Astrocyte (in vitro differentiated cells and primary cell): ENCODE data around the gene FAM222A. TPM values are rescaled to one million over a fixed set of nuclear protein-coding genes. Genes with fewer than 3 reads are reported as not detected.

Experiments
- DNase-seq: peaks from one replicate; pipeline ENCODE4 v3.0.0-alpha.2; 2010; ENCODE audit warnings: low read depth
- FAIRE-seq: peaks from 2 replicates; lab custom pipeline; 2011; peaks lifted over from hg19 to GRCh38; lab: Jason Lieb, UNC
- H2AFZ ChIP-seq: 2 replicates; pipeline ENCODE4 v1.6.0; 2012; ENCODE audit warnings: low read depth, low read length, inconsistent platforms
- H3K27ac ChIP-seq: 2 replicates; pipeline ENCODE4 v1.5.1; 2011; ENCODE audit warnings: low read depth, low read length, inconsistent platforms
- H3K27me3 ChIP-seq: 2 replicates; pipeline ENCODE4 v1.6.0; 2011; ENCODE audit warnings: low read length, inconsistent platforms; ENCODE audit not compliant: insufficient read depth
- H3K36me3 ChIP-seq: 2 replicates; pipeline ENCODE4 v1.5.1; 2011; ENCODE audit warnings: low read length, inconsistent platforms; ENCODE audit not compliant: insufficient read depth
- H3K4me1 ChIP-seq: 2 replicates; pipeline ENCODE4 v1.5.1; 2011; ENCODE audit warnings: low read length, inconsistent platforms; ENCODE audit not compliant: insufficient read depth
- H3K4me2 ChIP-seq: 2 replicates; pipeline ENCODE4 v1.6.0; 2012; ENCODE audit warnings: low read length, inconsistent platforms
- H3K4me3 ChIP-seq: 2 replicates; pipeline ENCODE4 v1.5.1; 2011; ENCODE audit warnings: low read depth, mild to moderate bottlenecking, low read length, inconsistent platforms; ENCODE audit not compliant: insufficient read depth
- H3K79me2 ChIP-seq: 2 replicates; pipeline ENCODE4 v1.6.0; 2012; ENCODE audit warnings: mild to moderate bottlenecking, low read length, inconsistent platforms; ENCODE audit not compliant: insufficient read depth
- H3K9ac ChIP-seq: 2 replicates; pipeline ENCODE4 v1.6.0; 2012; ENCODE audit warnings: mild to moderate bottlenecking, low read length, inconsistent platforms
- H3K9me3 ChIP-seq: 2 replicates; pipeline ENCODE4 v1.5.1; 2012; ENCODE audit warnings: low read depth, mild to moderate bottlenecking, low read length, inconsistent platforms; ENCODE audit not compliant: insufficient read depth
- H4K20me1 ChIP-seq: 2 replicates; pipeline ENCODE4 v1.6.0; 2012; ENCODE audit warnings: low read length, inconsistent platforms; ENCODE audit not compliant: insufficient read depth
- H3K27ac Mint-ChIP-seq: one replicate; pipeline ENCODE4 v1.8.0; 2021; ENCODE audit warnings: mild to moderate bottlenecking, mixed read lengths; ENCODE audit not compliant: unreplicated experiment
- H3K27me3 Mint-ChIP-seq: one replicate; pipeline ENCODE4 v1.8.0; 2021; ENCODE audit warnings: low read depth, mixed read lengths; ENCODE audit not compliant: unreplicated experiment
- H3K36me3 Mint-ChIP-seq: one replicate; pipeline ENCODE4 v1.8.0; 2021; ENCODE audit warnings: low read depth, mixed read lengths; ENCODE audit not compliant: unreplicated experiment
- H3K4me1 Mint-ChIP-seq: one replicate; pipeline ENCODE4 v1.8.0; 2021; ENCODE audit warnings: low read depth, mixed read lengths; ENCODE audit not compliant: unreplicated experiment
- H3K4me3 Mint-ChIP-seq: one replicate; pipeline ENCODE4 v1.8.0; 2021; ENCODE audit warnings: mild to moderate bottlenecking, moderate library complexity, mixed read lengths; ENCODE audit not compliant: unreplicated experiment
- H3K9me3 Mint-ChIP-seq: one replicate; pipeline ENCODE4 v1.8.0; 2021; ENCODE audit warnings: mild to moderate bottlenecking, mixed read lengths; ENCODE audit not compliant: unreplicated experiment
- EZH2 ChIP-seq: IDR thresholded peaks from 2 replicates; pipeline ENCODE4 v1.6.1; 2012; ENCODE audit warnings: mild to moderate bottlenecking, low read length, inconsistent platforms; ENCODE audit not compliant: insufficient read depth
- total RNA-seq: library from RNA; stranded (reverse); gene quantifications from 2 replicates; pipeline ENCODE4 v1.2.1, GENCODE V29; 2021
- TF ChIP-seq, protein P1 (sequence below): IDR thresholded peaks from 2 replicates; pipeline ENCODE4 v1.5.1; 2011; ENCODE audit warnings: low read depth, mild to moderate bottlenecking, inconsistent platforms, low read length, moderate library complexity; ENCODE audit not compliant: insufficient read depth

FAM222A gene
- total RNA-seq, 1 donor from 2014 or later, result 1.2 TPM

DNA sequence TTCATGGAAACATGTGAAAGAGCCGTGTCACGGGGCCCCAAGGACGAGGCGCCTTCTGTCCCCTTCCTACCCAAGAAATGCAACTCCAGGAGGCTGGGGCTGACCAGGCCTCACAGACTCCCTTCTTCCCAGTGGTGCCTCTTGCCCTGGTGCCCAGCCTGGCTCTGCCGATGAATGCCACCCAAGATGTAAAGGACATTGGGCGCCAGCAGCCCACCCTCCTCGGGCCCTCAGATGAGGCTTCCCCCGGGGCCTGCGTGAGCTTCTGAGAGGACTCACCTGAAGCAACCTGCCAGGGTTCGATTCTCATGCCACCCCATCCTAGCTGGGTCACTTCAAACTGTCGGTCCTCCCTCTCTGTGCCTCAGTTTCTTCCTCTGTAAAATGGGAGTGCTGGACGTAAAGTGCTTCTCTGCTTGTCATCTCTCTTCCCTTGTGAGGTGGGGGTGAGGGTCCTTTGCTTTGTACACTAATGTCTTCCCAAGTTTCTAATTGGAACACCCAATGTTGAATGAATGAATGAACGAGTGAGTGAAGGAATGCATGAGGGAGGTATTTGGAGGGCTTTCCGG is 10.8 kb downstream of the FAM222A start:
- H3K4me1 Mint-ChIP-seq, result no peaks in the 10 kb centered on the region
- Histone ChIP-seq H3K4me2 (no peak overlapping the region), H2AFZ (no peak overlapping the region), H3K9me3 (no peaks in the 10 kb centered on the region), H3K4me1 (no peaks in the 10 kb centered on the region), H3K27ac (no peak overlapping the region), H3K36me3 (no peaks in the 10 kb centered on the region), H4K20me1 (peaks cover 11% of the 10 kb centered on the region), H3K79me2 (no peaks in the 10 kb centered on the region), H3K4me3 (no peak overlapping the region), H3K27me3 (peaks cover 28% of the 10 kb centered on the region), H3K9ac (no peak overlapping the region)
- H3K9me3 Mint-ChIP-seq, result no peaks in the 10 kb centered on the region
- peaks cover 26% of the 10 kb centered on the region for H3K27me3 Mint-ChIP-seq
- FAIRE-seq (no peak), DNase-seq (no peak)
- TF ChIP-seq EZH2, result no peak
- TF ChIP-seq, protein P1, sequence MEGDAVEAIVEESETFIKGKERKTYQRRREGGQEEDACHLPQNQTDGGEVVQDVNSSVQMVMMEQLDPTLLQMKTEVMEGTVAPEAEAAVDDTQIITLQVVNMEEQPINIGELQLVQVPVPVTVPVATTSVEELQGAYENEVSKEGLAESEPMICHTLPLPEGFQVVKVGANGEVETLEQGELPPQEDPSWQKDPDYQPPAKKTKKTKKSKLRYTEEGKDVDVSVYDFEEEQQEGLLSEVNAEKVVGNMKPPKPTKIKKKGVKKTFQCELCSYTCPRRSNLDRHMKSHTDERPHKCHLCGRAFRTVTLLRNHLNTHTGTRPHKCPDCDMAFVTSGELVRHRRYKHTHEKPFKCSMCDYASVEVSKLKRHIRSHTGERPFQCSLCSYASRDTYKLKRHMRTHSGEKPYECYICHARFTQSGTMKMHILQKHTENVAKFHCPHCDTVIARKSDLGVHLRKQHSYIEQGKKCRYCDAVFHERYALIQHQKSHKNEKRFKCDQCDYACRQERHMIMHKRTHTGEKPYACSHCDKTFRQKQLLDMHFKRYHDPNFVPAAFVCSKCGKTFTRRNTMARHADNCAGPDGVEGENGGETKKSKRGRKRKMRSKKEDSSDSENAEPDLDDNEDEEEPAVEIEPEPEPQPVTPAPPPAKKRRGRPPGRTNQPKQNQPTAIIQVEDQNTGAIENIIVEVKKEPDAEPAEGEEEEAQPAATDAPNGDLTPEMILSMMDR, result no peak
- H3K4me3 Mint-ChIP-seq, result no peak overlapping the region
- H3K27ac Mint-ChIP-seq, result no peak overlapping the region
- no peaks in the 10 kb centered on the region for H3K36me3 Mint-ChIP-seq

DNA sequence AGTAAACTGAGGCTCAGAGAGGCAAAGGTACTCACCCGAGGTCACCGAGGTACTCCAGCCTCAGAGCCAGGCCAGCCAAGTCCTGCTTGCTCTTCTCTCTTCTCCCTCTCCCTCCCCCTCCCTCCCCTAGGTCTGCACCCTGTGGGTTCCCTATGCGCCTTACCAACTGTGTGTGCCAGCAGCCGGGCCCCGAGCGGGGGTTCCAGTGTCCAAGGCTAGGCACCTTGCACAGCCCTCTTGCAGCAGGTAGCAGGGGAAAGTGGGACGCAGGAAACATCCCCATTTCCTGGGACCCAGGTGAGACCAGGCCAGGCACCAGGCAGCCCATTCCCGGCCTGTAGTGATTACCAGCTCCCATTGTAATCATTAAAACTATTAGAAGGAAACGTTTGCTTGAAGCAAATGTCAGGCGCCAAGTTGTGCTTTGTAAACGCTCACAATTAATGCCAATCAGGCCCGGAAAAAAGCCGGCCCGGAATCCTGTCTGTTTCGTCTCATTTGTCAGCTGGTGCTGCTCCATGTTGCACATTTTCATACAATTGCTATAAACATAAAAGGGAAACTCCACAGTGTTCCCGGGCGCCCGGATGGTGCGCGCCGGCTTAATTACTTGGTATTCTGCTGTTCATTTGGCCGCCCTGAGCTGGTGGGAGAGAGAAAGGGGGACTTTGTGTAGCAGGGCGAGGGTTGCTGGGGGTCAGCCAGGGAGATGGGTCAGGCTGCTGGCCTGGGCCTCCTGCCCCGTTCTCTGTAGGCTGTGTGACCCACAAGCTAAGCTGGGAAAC is 11.9 kb downstream of the FAM222A start:
- no peak for FAIRE-seq
- no peak for DNase-seq
- Mint-ChIP-seq H3K9me3 (no peaks in the 10 kb centered on the region), H3K4me3 (no peak overlapping the region), H3K27ac (no peak overlapping the region), H3K27me3 (peaks cover 29% of the 10 kb centered on the region), H3K36me3 (no peaks in the 10 kb centered on the region), H3K4me1 (no peaks in the 10 kb centered on the region)
- TF ChIP-seq, protein P1, result no peak
- no peak for TF ChIP-seq EZH2
- Histone ChIP-seq H3K36me3 (no peaks in the 10 kb centered on the region), H4K20me1 (peaks cover 1% of the 10 kb centered on the region), H3K4me2 (no peak overlapping the region), H3K27ac (no peak overlapping the region), H3K79me2 (no peaks in the 10 kb centered on the region), H3K27me3 (peaks cover 27% of the 10 kb centered on the region), H3K9ac (no peak overlapping the region), H3K4me3 (no peak overlapping the region), H3K4me1 (no peaks in the 10 kb centered on the region), H2AFZ (no peak overlapping the region), H3K9me3 (no peaks in the 10 kb centered on the region)

DNA sequence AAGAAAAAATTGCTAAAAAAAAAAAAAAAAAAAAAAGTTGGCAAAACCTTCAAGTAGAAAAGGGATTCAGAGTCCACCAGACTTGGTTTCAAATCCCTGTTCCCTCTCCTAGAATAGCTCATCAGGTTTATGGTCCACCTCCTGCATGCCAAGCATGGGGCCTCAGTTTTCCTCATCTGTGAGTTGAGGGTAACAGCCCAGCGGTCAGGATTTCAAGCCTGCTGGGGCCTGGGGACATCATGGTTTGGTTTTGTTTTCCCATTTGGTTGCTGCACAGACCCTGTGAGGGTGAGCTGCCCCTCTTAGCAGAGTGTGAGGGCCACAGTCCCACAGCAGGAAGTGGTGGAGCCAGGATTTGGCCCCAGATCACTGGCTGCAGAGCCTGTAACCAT is 12.5 kb downstream of the FAM222A start:
- Histone ChIP-seq H2AFZ (no peak overlapping the region), H3K27me3 (peaks cover 23% of the 10 kb centered on the region), H3K36me3 (no peaks in the 10 kb centered on the region), H3K4me3 (no peak overlapping the region), H3K4me1 (no peaks in the 10 kb centered on the region), H3K9ac (no peak overlapping the region), H3K4me2 (no peak overlapping the region), H3K27ac (no peak overlapping the region), H4K20me1 (no peaks in the 10 kb centered on the region), H3K79me2 (no peaks in the 10 kb centered on the region), H3K9me3 (no peaks in the 10 kb centered on the region)
- no peak for FAIRE-seq
- Mint-ChIP-seq H3K27me3 (peaks cover 34% of the 10 kb centered on the region), H3K4me1 (no peaks in the 10 kb centered on the region), H3K36me3 (no peaks in the 10 kb centered on the region), H3K9me3 (no peaks in the 10 kb centered on the region), H3K27ac (no peak overlapping the region), H3K4me3 (no peak overlapping the region)
- no peak for TF ChIP-seq EZH2
- DNase-seq, result no peak
